Caco-2 (cell line): Measurements from ENCODE around the gene ING4. TPM values are rescaled to one million over a fixed set of nuclear protein-coding genes. Genes with fewer than 3 reads are reported as not detected.

ENCODE experiments used
- BruUV-seq: library from RNA; stranded (reverse); fragments of 400-500 nt; replicated peaks from 2 replicates; lab custom pipeline; 2021; lab: Mats Ljungman, UMichigan
- CTCF ChIA-PET: fragments of 300-600 bp; sonication (Branson Sonifier 250); formaldehyde crosslinking; loops from one replicate; lab custom pipeline; 2022; ENCODE audit warnings: antibody characterized with exemption; lab: Charles Lee
- POLR2A ChIA-PET: fragments of 300-600 bp; sonication (Branson Sonifier 250); formaldehyde crosslinking; loops from one replicate; lab custom pipeline; 2022; ENCODE audit warnings: antibody characterized with exemption; lab: Charles Lee
- DNase-seq, 2 experiments: peaks; one replicate each; pipeline versions ENCODE4 v3.0.0 to v3.0.0-alpha.2; 2020 to 2022
- H3K27me3 ChIP-seq: replicated peaks from 2 replicates; pipeline ENCODE4 v1.6.0; 2011; ENCODE audit warnings: low read length; ENCODE audit not compliant: control insufficient read depth, insufficient read depth
- H3K36me3 ChIP-seq: 2 replicates; pipeline ENCODE4 v1.5.1; 2011; ENCODE audit warnings: low read length; ENCODE audit not compliant: control insufficient read depth, insufficient read depth
- H3K4me1 ChIP-seq: fragments of 250-450 bp; sonication (Bioruptor Pico); 2 replicates; pipeline ENCODE4 v1.5.1; 2020; ENCODE audit warnings: mild to moderate bottlenecking
- H3K4me3 ChIP-seq: 2 replicates; pipeline ENCODE4 v1.5.1; 2011; ENCODE audit warnings: low read depth, mild to moderate bottlenecking, control low read depth, low read length
- H3K9me3 ChIP-seq: fragments of 250-450 bp; sonication (Bioruptor Pico); 2 replicates; pipeline ENCODE4 v1.5.1; 2020; ENCODE audit warnings: mild to moderate bottlenecking, moderate library complexity
- H3K27ac Mint-ChIP-seq: one replicate; pipeline ENCODE4 v1.8.0; 2022; ENCODE audit warnings: mixed read lengths; ENCODE audit not compliant: unreplicated experiment
- H3K27me3 Mint-ChIP-seq: one replicate; pipeline ENCODE4 v1.8.0; 2022; ENCODE audit warnings: mixed read lengths; ENCODE audit not compliant: insufficient read depth, unreplicated experiment
- H3K36me3 Mint-ChIP-seq: one replicate; pipeline ENCODE4 v1.8.0; 2022; ENCODE audit warnings: mild to moderate bottlenecking, mixed read lengths; ENCODE audit not compliant: insufficient read depth, unreplicated experiment
- H3K4me1 Mint-ChIP-seq: one replicate; pipeline ENCODE4 v1.8.0; 2022; ENCODE audit warnings: low read depth, mixed read lengths; ENCODE audit not compliant: unreplicated experiment
- H3K4me3 Mint-ChIP-seq: one replicate; pipeline ENCODE4 v1.8.0; 2022; ENCODE audit warnings: mild to moderate bottlenecking, moderate library complexity, mixed read lengths; ENCODE audit not compliant: unreplicated experiment
- H3K9me3 Mint-ChIP-seq: one replicate; pipeline ENCODE4 v1.8.0; 2022; ENCODE audit warnings: mixed read lengths; ENCODE audit not compliant: unreplicated experiment
- intact Hi-C: fragments of 100-400 bp; cut with micrococcal nuclease; formaldehyde crosslinking; loops from one replicate; pipeline ENCODE4 v1.10.0; 2022; ENCODE audit not compliant: unreplicated experiment
- total RNA-seq: library from RNA; stranded (reverse); gene quantifications from 2 replicates; pipeline ENCODE4 v1.2.3, GENCODE V29; 2022
- TF ChIP-seq, protein P1 (sequence below), 2 experiments: fragments of 200-600 bp in 1 of 2; IDR thresholded peaks; 1 replicate in 1 of 2; 2 replicates in 1 of 2; pipeline versions ENCODE4 v1.5.1 to v1.8.0; 2011 to 2022; ENCODE audit warnings: antibody characterized with exemption in 1 of 2, control low read depth in 1 of 2, inconsistent platforms in 1 of 2, low read depth in 1 of 2, low read length in 1 of 2, mild to moderate bottlenecking in 1 of 2, moderate library complexity in 1 of 2; ENCODE audit not compliant: insufficient read depth in 1 of 2, severe bottlenecking in 1 of 2, unreplicated experiment in 1 of 2

The ING4 gene
- total RNA-seq, 1 experiment from 2014 or later, result 32.8 TPM

DNA sequence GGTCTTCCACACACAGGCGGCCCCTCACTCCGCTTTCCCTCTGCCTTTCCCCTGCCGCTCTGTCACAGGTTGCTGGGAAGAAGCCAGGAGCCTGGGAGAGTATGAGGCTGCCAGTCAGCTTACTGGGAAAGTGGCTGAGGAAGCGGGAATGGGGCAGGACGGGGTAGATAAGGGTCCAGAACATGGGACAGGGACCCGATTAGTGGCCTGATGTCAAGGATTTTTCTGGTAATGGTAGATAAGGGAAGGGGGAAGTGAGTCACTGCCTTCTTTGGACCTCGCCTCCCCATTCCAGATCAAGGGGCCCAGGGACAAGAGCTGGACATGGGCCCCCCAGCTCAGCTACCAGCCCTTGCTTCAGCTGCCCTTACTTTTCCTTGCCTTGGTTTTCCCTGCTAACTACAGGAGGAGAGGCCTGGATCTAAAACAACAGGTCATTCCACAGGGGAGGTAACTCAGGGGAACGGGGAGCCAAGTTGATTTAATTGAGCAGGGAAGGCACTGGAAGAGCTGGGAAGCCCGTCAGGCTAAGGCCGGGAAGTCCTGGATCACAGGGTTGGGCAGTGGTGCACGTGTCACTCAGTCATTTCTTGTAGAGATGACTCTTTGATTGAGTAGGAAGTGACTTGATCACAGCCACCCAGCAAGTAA, 23.6 kb downstream of the ING4 start:
- H3K27ac Mint-ChIP-seq, result no peak overlapping the region
- ChIA-PET CTCF (interaction anchor here (0.6 to 1.4 kb wide), 2 partner anchors 24 to 50 kb away, joined by 5 to 7 read pairs; partner anchors contain the start of gene ZNF384), POLR2A (no interaction called here)
- DNase-seq, result no peak
- H3K4me3 Mint-ChIP-seq, result no peak overlapping the region
- no peaks in the 10 kb centered on the region for H3K4me1 Mint-ChIP-seq
- Histone ChIP-seq H3K27me3 (no peaks in the 10 kb centered on the region), H3K36me3 (no peaks in the 10 kb centered on the region), H3K4me3 (no peak overlapping the region), H3K9me3 (peaks cover 10% of the 10 kb centered on the region), H3K4me1 (no peaks in the 10 kb centered on the region)
- H3K27me3 Mint-ChIP-seq, result peaks cover 17% of the 10 kb centered on the region
- TF ChIP-seq, protein P1, sequence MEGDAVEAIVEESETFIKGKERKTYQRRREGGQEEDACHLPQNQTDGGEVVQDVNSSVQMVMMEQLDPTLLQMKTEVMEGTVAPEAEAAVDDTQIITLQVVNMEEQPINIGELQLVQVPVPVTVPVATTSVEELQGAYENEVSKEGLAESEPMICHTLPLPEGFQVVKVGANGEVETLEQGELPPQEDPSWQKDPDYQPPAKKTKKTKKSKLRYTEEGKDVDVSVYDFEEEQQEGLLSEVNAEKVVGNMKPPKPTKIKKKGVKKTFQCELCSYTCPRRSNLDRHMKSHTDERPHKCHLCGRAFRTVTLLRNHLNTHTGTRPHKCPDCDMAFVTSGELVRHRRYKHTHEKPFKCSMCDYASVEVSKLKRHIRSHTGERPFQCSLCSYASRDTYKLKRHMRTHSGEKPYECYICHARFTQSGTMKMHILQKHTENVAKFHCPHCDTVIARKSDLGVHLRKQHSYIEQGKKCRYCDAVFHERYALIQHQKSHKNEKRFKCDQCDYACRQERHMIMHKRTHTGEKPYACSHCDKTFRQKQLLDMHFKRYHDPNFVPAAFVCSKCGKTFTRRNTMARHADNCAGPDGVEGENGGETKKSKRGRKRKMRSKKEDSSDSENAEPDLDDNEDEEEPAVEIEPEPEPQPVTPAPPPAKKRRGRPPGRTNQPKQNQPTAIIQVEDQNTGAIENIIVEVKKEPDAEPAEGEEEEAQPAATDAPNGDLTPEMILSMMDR (IDR thresholded peaks at IDR 0.05; ENCODE audit: insufficient read depth in 1 of 2, low read depth in 1 of 2, low read length in 1 of 2, severe bottlenecking in 1 of 2, unreplicated experiment in 1 of 2), result no peak
- intact Hi-C loops, result no loop called here
- H3K36me3 Mint-ChIP-seq, result no peaks in the 10 kb centered on the region
- peaks cover 15% of the 10 kb centered on the region for H3K9me3 Mint-ChIP-seq
- BruUV-seq, result no TSS peak

DNA sequence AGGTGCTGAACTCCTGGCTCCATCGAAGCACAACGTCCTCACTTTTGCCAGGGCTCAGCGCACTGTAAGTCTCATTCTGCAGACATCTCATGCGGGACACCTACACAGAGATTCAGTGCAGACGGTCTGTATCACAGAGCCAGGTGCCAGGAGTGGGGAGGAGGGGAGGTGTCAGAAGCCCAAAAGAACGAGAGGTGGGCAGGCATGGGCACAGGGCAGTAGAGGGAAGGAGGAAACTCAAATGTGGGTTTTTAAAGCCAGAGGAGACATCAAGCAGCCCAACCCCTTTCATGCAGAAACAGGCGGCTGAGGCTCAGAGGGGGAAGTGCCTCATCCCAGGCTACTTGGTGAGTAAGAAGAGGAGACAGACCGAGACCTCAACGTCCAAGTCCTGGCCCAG, 24.6 kb downstream of the ING4 start:
- H3K27me3 ChIP-seq, result no peaks in the 10 kb centered on the region
- Mint-ChIP-seq H3K4me3 (no peak overlapping the region), H3K27ac (no peak overlapping the region), H3K36me3 (no peaks in the 10 kb centered on the region), H3K9me3 (peaks cover 9% of the 10 kb centered on the region), H3K27me3 (peaks cover 16% of the 10 kb centered on the region), H3K4me1 (no peaks in the 10 kb centered on the region)
- no peak for DNase-seq
- intact Hi-C loops, result no loop called here
- H3K36me3 ChIP-seq, result no peaks in the 10 kb centered on the region
- H3K4me3 ChIP-seq, result no peak overlapping the region
- TF ChIP-seq, protein P1 (IDR thresholded peaks at IDR 0.05; ENCODE audit: insufficient read depth in 1 of 2, low read depth in 1 of 2, low read length in 1 of 2, severe bottlenecking in 1 of 2, unreplicated experiment in 1 of 2), result no peak
- no peaks in the 10 kb centered on the region for H3K4me1 ChIP-seq
- POLR2A ChIA-PET, result no interaction called here
- CTCF ChIA-PET, result no interaction called here
- H3K9me3 ChIP-seq, result peaks cover 7% of the 10 kb centered on the region
- BruUV-seq, result no TSS peak

DNA sequence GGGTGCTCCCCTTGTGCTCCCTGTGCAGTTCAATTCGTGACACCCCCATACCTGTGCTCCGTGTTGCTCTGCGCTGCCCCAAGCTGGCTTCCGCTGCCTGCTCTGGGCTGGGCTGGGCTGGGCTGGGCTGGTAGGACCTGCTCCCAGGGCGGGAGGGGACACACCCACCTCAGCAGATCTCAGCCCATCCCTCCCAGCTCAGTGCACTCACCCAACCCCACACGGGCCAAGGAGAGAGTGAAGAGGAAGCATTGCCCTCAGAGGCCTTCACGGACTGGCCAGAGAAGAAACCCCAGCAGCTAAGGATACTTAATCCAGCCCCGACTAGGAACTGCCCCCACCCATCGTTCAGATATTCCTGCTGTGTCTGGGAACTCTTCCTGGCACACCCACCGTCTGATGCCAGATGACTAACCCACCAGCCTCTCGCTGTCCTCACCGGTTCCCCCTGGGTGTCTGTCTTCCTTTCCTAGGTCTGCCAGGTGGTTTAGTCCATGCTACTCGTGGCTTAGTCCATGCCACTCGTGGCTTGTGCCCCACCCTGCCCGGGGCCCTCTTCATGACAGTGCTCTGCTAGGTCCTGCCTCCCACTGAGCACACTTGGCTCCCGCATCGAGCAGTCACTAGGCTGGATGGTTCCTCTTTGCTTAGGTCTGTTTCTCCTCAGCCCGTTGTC, 26.9 kb downstream of the ING4 start, which contains the start of gene LPAR5:
LPAR5 (minus strand) TSS at position 104 of the 676 bp plus-strand sequence. CDS start 14,711 bp downstream, outside the sequence.
- intact Hi-C loops, result no loop called here
- Histone ChIP-seq H3K4me3 (no peak within 1 kb of the TSS), H3K27me3 (no peaks in the 10 kb centered on the region), H3K9me3 (no peaks in the 10 kb centered on the region), H3K36me3 (no peaks in the 10 kb centered on the region), H3K4me1 (peaks cover 10% of the 10 kb centered on the region)
- Mint-ChIP-seq H3K9me3 (no peaks in the 10 kb centered on the region), H3K4me3 (no peak within 1 kb of the TSS), H3K4me1 (peaks cover 12% of the 10 kb centered on the region), H3K27ac (no peak within 1 kb of the TSS), H3K36me3 (no peaks in the 10 kb centered on the region), H3K27me3 (peaks cover 5% of the 10 kb centered on the region)
- ChIA-PET POLR2A (interaction anchor here (1.2 kb wide), 1 partner anchor 53 kb away, joined by 3 read pairs; no protein-coding TSS in a partner anchor), CTCF (interaction anchor here (1.0 kb wide), 1 partner anchor 54 kb away, joined by 3 read pairs; the partner anchor contains the start of gene ZNF384)
- no peak for DNase-seq
- TF ChIP-seq, protein P1 (IDR thresholded peaks at IDR 0.05; ENCODE audit: insufficient read depth in 1 of 2, low read depth in 1 of 2, low read length in 1 of 2, severe bottlenecking in 1 of 2, unreplicated experiment in 1 of 2), result no peak
- no TSS peak for BruUV-seq
